H9 (cell line): ENCODE results near the gene CST3. TPM values are rescaled to one million over a fixed set of nuclear protein-coding genes. Genes with fewer than 3 reads are reported as not detected.

Experiments used
- DNase-seq: peaks from one replicate; pipeline ENCODE4 v3.0.0-alpha.2; 2017
- H2AFZ ChIP-seq: one replicate; pipeline ENCODE4 v1.6.1; 2013; ENCODE audit warnings: mild to moderate bottlenecking, low read length, control low read depth, moderate library complexity
- H2AK5ac ChIP-seq: 2 replicates; pipeline ENCODE4 v1.6.1; 2013; ENCODE audit warnings: low read length, control low read depth, mixed read lengths; ENCODE audit not compliant: insufficient read length
- H2BK120ac ChIP-seq: one replicate; pipeline ENCODE4 v1.6.1; 2013; ENCODE audit warnings: low read depth, mild to moderate bottlenecking, low read length, control low read depth, inconsistent platforms; ENCODE audit not compliant: poor library complexity, severe bottlenecking
- H2BK12ac ChIP-seq: 2 replicates; pipeline ENCODE4 v1.6.1; 2013; ENCODE audit warnings: low read length, control low read depth, mixed read lengths, low read depth; ENCODE audit not compliant: insufficient read length
- H2BK15ac ChIP-seq: 2 replicates; pipeline ENCODE4 v1.6.1; 2013; ENCODE audit warnings: low read depth, low read length, control low read depth
- H2BK20ac ChIP-seq: one replicate; pipeline ENCODE4 v1.6.1; 2013; ENCODE audit warnings: low read depth, mild to moderate bottlenecking, low read length, control low read depth, inconsistent platforms; ENCODE audit not compliant: poor library complexity, severe bottlenecking
- H2BK5ac ChIP-seq: 2 replicates; pipeline ENCODE4 v1.6.1; 2013; ENCODE audit warnings: low read length, control low read depth, mixed read lengths; ENCODE audit not compliant: insufficient read length
- H3K14ac ChIP-seq: 2 replicates; pipeline ENCODE4 v1.6.1; 2013; ENCODE audit warnings: low read length, control low read depth; ENCODE audit not compliant: insufficient read depth
- H3K18ac ChIP-seq: 2 replicates; pipeline ENCODE4 v1.6.1; 2013; ENCODE audit warnings: low read depth, mild to moderate bottlenecking, mixed read lengths, low read length, control low read depth; ENCODE audit not compliant: insufficient read length
- H3K23ac ChIP-seq: 2 replicates; pipeline ENCODE4 v1.6.1; 2013; ENCODE audit warnings: low read length, control low read depth, mixed read lengths, low read depth; ENCODE audit not compliant: insufficient read length
- H3K23me2 ChIP-seq: 2 replicates; pipeline ENCODE4 v1.6.1; 2013; ENCODE audit warnings: low read depth, mild to moderate bottlenecking, mixed read lengths, low read length, control low read depth; ENCODE audit not compliant: insufficient read length, poor library complexity, severe bottlenecking
- H3K27ac ChIP-seq: 2 replicates; pipeline ENCODE4 v1.5.1; 2013; ENCODE audit warnings: low read length, control low read depth, mixed read lengths, low read depth; ENCODE audit not compliant: insufficient read length
- H3K27me3 ChIP-seq: 2 replicates; pipeline ENCODE4 v1.6.1; 2013; ENCODE audit warnings: low read length, control low read depth, inconsistent platforms; ENCODE audit not compliant: insufficient read depth
- H3K4ac ChIP-seq: 2 replicates; pipeline ENCODE4 v1.6.1; 2013; ENCODE audit warnings: low read depth, mild to moderate bottlenecking, control low read depth, inconsistent platforms, low read length, moderate library complexity
- H3K4me1 ChIP-seq: 2 replicates; pipeline ENCODE4 v1.6.1; 2013; ENCODE audit warnings: low read length, control low read depth, inconsistent platforms; ENCODE audit not compliant: insufficient read depth
- H3K4me2 ChIP-seq: 2 replicates; pipeline ENCODE4 v1.6.1; 2013; ENCODE audit warnings: low read length, control low read depth, mixed read lengths; ENCODE audit not compliant: insufficient read length, insufficient read depth
- H3K56ac ChIP-seq: 2 replicates; pipeline ENCODE4 v1.6.1; 2013; ENCODE audit warnings: low read depth, mild to moderate bottlenecking, mixed read lengths, low read length, control low read depth; ENCODE audit not compliant: insufficient read length
- H3K79me1 ChIP-seq: 2 replicates; pipeline ENCODE4 v1.6.1; 2013; ENCODE audit warnings: low read depth, mild to moderate bottlenecking, moderate library complexity, low read length, control low read depth, inconsistent platforms; ENCODE audit not compliant: insufficient read depth, poor library complexity, severe bottlenecking
- H3K79me2 ChIP-seq: 2 replicates; pipeline ENCODE4 v1.6.1; 2013; ENCODE audit warnings: low read length, control low read depth, inconsistent platforms; ENCODE audit not compliant: insufficient read depth
- H3K9ac ChIP-seq: 2 replicates; pipeline ENCODE4 v1.6.1; 2013; ENCODE audit warnings: low read length, control low read depth, mixed read lengths; ENCODE audit not compliant: insufficient read length; ENCODE audit errors: extremely low read depth
- H3K9me3 ChIP-seq: one replicate; pipeline ENCODE4 v1.6.1; 2013; ENCODE audit warnings: low read depth, low read length, inconsistent platforms; ENCODE audit not compliant: control insufficient read depth
- H3T11ph ChIP-seq: one replicate; pipeline ENCODE4 v1.6.1; 2013; ENCODE audit warnings: mild to moderate bottlenecking, low read length, control low read depth, inconsistent platforms
- H4K20me1 ChIP-seq: one replicate; pipeline ENCODE4 v1.6.1; 2013; ENCODE audit not compliant: control insufficient read depth, insufficient read length, insufficient read depth
- H4K5ac ChIP-seq: 2 replicates; pipeline ENCODE4 v1.6.1; 2013; ENCODE audit warnings: low read depth, mild to moderate bottlenecking, mixed read lengths, low read length, control low read depth; ENCODE audit not compliant: insufficient read length
- H4K8ac ChIP-seq: replicated peaks from 2 replicates; pipeline ENCODE4 v1.6.1; 2013; ENCODE audit warnings: low read length, control low read depth, mixed read lengths, low read depth; ENCODE audit not compliant: insufficient read length
- H4K91ac ChIP-seq: 2 replicates; pipeline ENCODE4 v1.6.1; 2013; ENCODE audit warnings: low read depth, mild to moderate bottlenecking, moderate library complexity, mixed read lengths, low read length, control low read depth; ENCODE audit not compliant: insufficient read length
- H3K27ac Mint-ChIP-seq, 3 experiments: 2 replicates in 2 of 3; 3 replicates in 1 of 3; pipeline ENCODE4 v1.8.0; 2020 to 2021; ENCODE audit warnings: mixed read lengths in 3 of 3, mild to moderate bottlenecking in 1 of 3, moderate library complexity in 1 of 3
- H3K27me3 Mint-ChIP-seq: 2 replicates; pipeline ENCODE4 v1.8.0; 2021; ENCODE audit warnings: low read depth, mild to moderate bottlenecking, moderate library complexity, mixed read lengths
- H3K36me3 Mint-ChIP-seq, 3 experiments: 2 replicates in 2 of 3; 3 replicates in 1 of 3; pipeline ENCODE4 v1.8.0; 2020 to 2021; ENCODE audit warnings: low read depth in 3 of 3, mixed read lengths in 3 of 3; ENCODE audit not compliant: insufficient read depth in 1 of 3
- H3K4me1 Mint-ChIP-seq, 2 experiments: 2 replicates each; pipeline ENCODE4 v1.8.0; 2020; ENCODE audit warnings: mixed read lengths in 2 of 2
- H3K4me3 Mint-ChIP-seq, 2 experiments: 2 replicates in 1 of 2; 3 replicates in 1 of 2; pipeline ENCODE4 v1.8.0; 2020 to 2021; ENCODE audit warnings: mild to moderate bottlenecking in 2 of 2, mixed read lengths in 2 of 2, moderate library complexity in 1 of 2
- H3K9me3 Mint-ChIP-seq, 2 experiments: 2 replicates in 1 of 2; 3 replicates in 1 of 2; pipeline ENCODE4 v1.8.0; 2020; ENCODE audit warnings: mild to moderate bottlenecking in 2 of 2, mixed read lengths in 2 of 2, moderate library complexity in 1 of 2
- WGBS: extraction: QIAGEN DNeasy Blood & Tissue Kit; methylation state at CpG from one replicate; pipeline ENCODE4 v1.1.7; 2013; ENCODE audit warnings: missing lambda C conversion rate, low lambda C conversion rate, mixed read lengths; ENCODE audit not compliant: insufficient read length; ENCODE audit errors: extremely low coverage; 5-methylcytosine and 5-hydroxymethylcytosine counted together
- total RNA-seq: library from RNA; stranded (reverse); gene quantifications from 2 replicates; pipeline ENCODE4 v1.2.1, GENCODE V29; 2021
- TF ChIP-seq, protein P1 (sequence below): fragments of 200-600 bp; sonication (generic); conservative IDR thresholded peaks from 3 replicates; pipeline ENCODE4 v1.8.0; 2021; ENCODE audit warnings: antibody characterized with exemption, mild to moderate bottlenecking

The CST3 gene
- total RNA-seq, 1 experiment from 2014 or later: 77.2 TPM

DNA sequence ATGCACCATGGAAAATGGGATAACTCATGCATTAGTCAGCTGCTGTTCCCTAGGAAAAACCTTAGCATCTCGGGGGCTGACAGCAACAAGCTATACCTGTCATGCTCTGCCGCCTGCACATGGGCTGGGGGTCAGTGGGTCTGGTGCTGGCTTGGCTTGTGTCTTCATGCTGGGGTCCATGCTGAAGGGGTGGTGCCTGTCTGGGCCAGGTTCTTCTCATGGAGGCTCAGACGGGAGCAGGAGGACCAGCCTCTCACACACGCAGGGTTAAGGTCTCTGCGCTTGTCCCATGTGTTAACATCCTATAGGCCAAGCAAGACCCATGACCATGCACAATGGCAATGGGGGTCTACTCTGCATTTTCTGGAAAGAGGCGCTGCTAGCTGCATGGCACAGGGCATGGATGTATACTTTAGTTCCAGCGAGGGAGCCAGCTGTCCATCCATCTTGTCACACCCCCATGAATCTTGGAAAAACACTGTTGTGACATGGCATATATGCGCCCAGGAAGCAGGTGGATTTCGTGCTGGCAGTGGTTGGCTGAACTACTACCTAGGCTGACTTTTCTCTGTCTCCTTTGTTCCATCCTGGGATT, 24.6 kb upstream of the CST3 start:
- Histone ChIP-seq H2AK5ac (no peak overlapping the region), H4K20me1 (no peaks in the 10 kb centered on the region), H4K5ac (no peak overlapping the region), H2BK20ac (no peak overlapping the region), H3K9ac (no peak overlapping the region), H2BK12ac (no peak overlapping the region), H3K9me3 (no peaks in the 10 kb centered on the region), H3T11ph (no peak overlapping the region), H3K18ac (no peak overlapping the region), H2BK15ac (no peak overlapping the region), H3K56ac (no peak overlapping the region), H3K27me3 (no peaks in the 10 kb centered on the region), H3K4me1 (no peaks in the 10 kb centered on the region), H3K4me2 (no peak overlapping the region), H3K14ac (no peak overlapping the region; the same call in 1 of the 2 replicates), H3K23me2 (no peaks in the 10 kb centered on the region), H3K79me2 (no peaks in the 10 kb centered on the region), H2BK5ac (no peak overlapping the region), H4K8ac (no peak overlapping the region), H4K91ac (no peak overlapping the region), H3K4ac (no peak overlapping the region), H3K23ac (no peak overlapping the region), H2BK120ac (no peak overlapping the region), H3K27ac (no peak overlapping the region), H2AFZ (no peak overlapping the region), H3K79me1 (no peaks in the 10 kb centered on the region)
- H3K27ac Mint-ChIP-seq: no peak overlapping the region
- no peak overlapping the region for H3K4me3 Mint-ChIP-seq
- no peaks in the 10 kb centered on the region for H3K36me3 Mint-ChIP-seq
- no peaks in the 10 kb centered on the region for H3K9me3 Mint-ChIP-seq
- H3K27me3 Mint-ChIP-seq: peaks cover 1% of the 10 kb centered on the region; the same call in 1 of the 2 replicates
- TF ChIP-seq, protein P1, sequence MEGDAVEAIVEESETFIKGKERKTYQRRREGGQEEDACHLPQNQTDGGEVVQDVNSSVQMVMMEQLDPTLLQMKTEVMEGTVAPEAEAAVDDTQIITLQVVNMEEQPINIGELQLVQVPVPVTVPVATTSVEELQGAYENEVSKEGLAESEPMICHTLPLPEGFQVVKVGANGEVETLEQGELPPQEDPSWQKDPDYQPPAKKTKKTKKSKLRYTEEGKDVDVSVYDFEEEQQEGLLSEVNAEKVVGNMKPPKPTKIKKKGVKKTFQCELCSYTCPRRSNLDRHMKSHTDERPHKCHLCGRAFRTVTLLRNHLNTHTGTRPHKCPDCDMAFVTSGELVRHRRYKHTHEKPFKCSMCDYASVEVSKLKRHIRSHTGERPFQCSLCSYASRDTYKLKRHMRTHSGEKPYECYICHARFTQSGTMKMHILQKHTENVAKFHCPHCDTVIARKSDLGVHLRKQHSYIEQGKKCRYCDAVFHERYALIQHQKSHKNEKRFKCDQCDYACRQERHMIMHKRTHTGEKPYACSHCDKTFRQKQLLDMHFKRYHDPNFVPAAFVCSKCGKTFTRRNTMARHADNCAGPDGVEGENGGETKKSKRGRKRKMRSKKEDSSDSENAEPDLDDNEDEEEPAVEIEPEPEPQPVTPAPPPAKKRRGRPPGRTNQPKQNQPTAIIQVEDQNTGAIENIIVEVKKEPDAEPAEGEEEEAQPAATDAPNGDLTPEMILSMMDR: no peak
- H3K4me1 Mint-ChIP-seq: no peaks in the 10 kb centered on the region
- DNase-seq: no peak
- no CpG with 5 or more reads among the region's 9 CpGs for WGBS
